ENCODE measurements around the gene PAQR9.

PAQR9 gene

GRCh38 chr3:142947799-142948575, 15.5 kb downstream of the PAQR9 start:
- no peak for DNase-seq

- no peak for DNase-seq
These were observed 16.1 kb downstream of the PAQR9 start for GRCh38 chr3:142947352-142947751.

GRCh38 chr3:142946861-142947260, 16.6 kb downstream of the PAQR9 start:
- no peak for DNase-seq

GRCh38 chr3:142945023-142945422, 18.5 kb downstream of the PAQR9 start:
- no peak for DNase-seq

GRCh38 chr3:142944342-142944741, 19.1 kb downstream of the PAQR9 start:
- DNase-seq, result no peak

- DNase-seq, result no peak
These were observed 19.6 kb downstream of the PAQR9 start for GRCh38 chr3:142943870-142944269.

GRCh38 chr3:142943349-142943748, 20.1 kb downstream of the PAQR9 start:
- DNase-seq, result no peak

GRCh38 chr3:142941373-142942123, 21.9 kb downstream of the PAQR9 start:
- no peak for DNase-seq

- no peak for DNase-seq
These were observed 23.0 kb downstream of the PAQR9 start for GRCh38 chr3:142940472-142940871.

GRCh38 chr3:142940000-142940399, 23.5 kb downstream of the PAQR9 start:
- DNase-seq, result no peak

- no peak for DNase-seq
These were observed 27.5 kb downstream of the PAQR9 start for GRCh38 chr3:142935963-142936362.

GRCh38 chr3:142934887-142935269, 28.6 kb downstream of the PAQR9 start:
- DNase-seq, result no peak

GRCh38 chr3:142934128-142934886, 29.2 kb downstream of the PAQR9 start:
- DNase-seq, result no peak

- no peak for DNase-seq
These were observed 32.3 kb downstream of the PAQR9 start for GRCh38 chr3:142931222-142931621.

- DNase-seq, result no peak
These were observed 33.0 kb downstream of the PAQR9 start for GRCh38 chr3:142930463-142930862.

GRCh38 chr3:142929890-142930289, 33.6 kb downstream of the PAQR9 start:
- no peak for DNase-seq

- DNase-seq, result no peak
These were observed 34.4 kb downstream of the PAQR9 start for GRCh38 chr3:142929109-142929508.

GRCh38 chr3:142926368-142926944, 37.0 kb downstream of the PAQR9 start:
- DNase-seq, result no peak

- DNase-seq, result no peak
These were observed 38.3 kb downstream of the PAQR9 start for GRCh38 chr3:142925140-142925539.

GRCh38 chr3:142923694-142924093, 39.8 kb downstream of the PAQR9 start:
- no peak for DNase-seq

- no peak for DNase-seq
These were observed 46.9 kb downstream of the PAQR9 start for GRCh38 chr3:142916605-142917004.

GRCh38 chr3:142915636-142916035, 47.8 kb downstream of the PAQR9 start:
- no peak for DNase-seq

GRCh38 chr3:142914286-142914811, 49.1 kb downstream of the PAQR9 start:
- no peak for DNase-seq

Data from NK-92 treated with Interleukin-12 subunit alpha and Interleukin-12 subunit beta, amount 100 ng/mL, for 24 hours (cell line).